Body of pancreas (tissue), 4 donors: ENCODE measurements around the gene HNF1A. TPM values are rescaled to one million over a fixed set of nuclear protein-coding genes. Genes with fewer than 3 reads are reported as not detected.

Experiments
- ATAC-seq: fragments of 150-250 bp; one replicate; pipeline ENCODE4 v1.9.1; 2016
- DNase-seq, 4 donors: peaks; one replicate each; pipeline ENCODE4 v3.0.0-alpha.2; 2019
- H3K27ac ChIP-seq, 4 donors: fragments of 200-600 bp; sonication (generic); 1 replicate in 3 of 4; 2 replicates in 1 of 4; pipeline versions ENCODE4 v1.5.1 to v1.6.1; 2016 to 2019; ENCODE audit warnings: mild to moderate bottlenecking in 1 of 4, mixed read lengths in 1 of 4, moderate library complexity in 1 of 4
- H3K27me3 ChIP-seq, 2 donors: fragments of 200-600 bp; sonication (generic); one replicate each; pipeline ENCODE4 v1.6.0; 2016; ENCODE audit warnings: mild to moderate bottlenecking in 1 of 2
- H3K36me3 ChIP-seq, 2 donors: fragments of 200-600 bp; sonication (generic); replicated peaks in 1 of 2; 2 replicates each; pipeline ENCODE4 v1.5.1; 2016; ENCODE audit warnings: low read depth in 2 of 2; ENCODE audit not compliant: insufficient read depth in 1 of 2
- H3K4me1 ChIP-seq: fragments of 200-600 bp; sonication (generic); one replicate; pipeline ENCODE4 v1.6.0; 2016
- H3K4me3 ChIP-seq, 2 donors: fragments of 200-600 bp; sonication (generic); 1 replicate in 1 of 2; 2 replicates in 1 of 2; pipeline ENCODE4 v1.5.1; 2016 to 2019
- H3K9me3 ChIP-seq, 3 donors: fragments of 200-600 bp; sonication (generic); 1 replicate in 2 of 3; 2 replicates in 1 of 3; pipeline ENCODE4 v1.5.1; 2016
- POLR2A ChIP-seq, 3 donors: fragments of 450-650 bp; IDR thresholded peaks; one replicate each; pipeline ENCODE4 v1.6.1; 2016; ENCODE audit warnings: antibody characterized with exemption in 3 of 3, mild to moderate bottlenecking in 2 of 3
- WGBS, 2 donors: methylation state at CpG; one replicate each; pipeline ENCODE4 v1.1.5; 2017; 5-methylcytosine and 5-hydroxymethylcytosine counted together
- intact Hi-C: fragments of 100-400 bp; cut with DNase I; formaldehyde crosslinking; loops from one replicate; pipeline ENCODE4 v1.15.1; 2023
- total RNA-seq, 2 donors: library from RNA; depleted of rRNA; stranded (reverse); fragments of >200 nt; gene quantifications; one replicate each; pipeline ENCODE4 v1.1.0, GENCODE V29; 2016
- TF ChIP-seq, protein P1 (sequence below), 7 experiments: fragments of 450-650 bp in 4 of 7; fragments of 200-600 bp in 3 of 7; sonication (generic) in 3 of 7; IDR thresholded peaks; one replicate each; pipeline ENCODE4 v1.5.1; 2016 to 2019; ENCODE audit warnings: antibody characterized with exemption in 7 of 7

The HNF1A gene
- total RNA-seq, 2 donors from 2014 or later, result 11.9 to 13.2 TPM

DNA sequence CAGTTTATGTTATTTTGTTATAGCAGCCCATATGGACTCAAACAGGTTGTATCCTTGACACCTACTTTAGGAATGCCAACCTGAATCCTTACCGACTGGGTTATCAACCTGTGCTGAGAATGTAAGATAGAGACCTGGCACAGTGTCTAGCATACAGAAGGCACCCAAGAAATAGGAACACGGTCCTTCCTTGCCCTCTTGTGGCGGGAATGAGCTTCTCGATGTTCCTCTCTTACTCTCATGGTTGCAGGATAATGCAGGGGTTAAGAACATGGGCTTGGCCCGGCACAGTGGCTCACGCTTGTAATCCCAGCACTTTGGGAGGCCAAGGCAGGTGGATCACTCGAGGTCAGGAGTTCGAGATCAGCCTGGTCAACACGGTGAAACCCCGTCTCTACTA, 31.4 kb downstream of the HNF1A start:
- DNase-seq, result peak; percentile 75 to 85 (median 80)
- peaks cover 7% of the 10 kb centered on the region for H3K4me1 ChIP-seq
- TF ChIP-seq POLR2A (IDR thresholded peaks at IDR 0.05), result no peak
- TF ChIP-seq, protein P1, sequence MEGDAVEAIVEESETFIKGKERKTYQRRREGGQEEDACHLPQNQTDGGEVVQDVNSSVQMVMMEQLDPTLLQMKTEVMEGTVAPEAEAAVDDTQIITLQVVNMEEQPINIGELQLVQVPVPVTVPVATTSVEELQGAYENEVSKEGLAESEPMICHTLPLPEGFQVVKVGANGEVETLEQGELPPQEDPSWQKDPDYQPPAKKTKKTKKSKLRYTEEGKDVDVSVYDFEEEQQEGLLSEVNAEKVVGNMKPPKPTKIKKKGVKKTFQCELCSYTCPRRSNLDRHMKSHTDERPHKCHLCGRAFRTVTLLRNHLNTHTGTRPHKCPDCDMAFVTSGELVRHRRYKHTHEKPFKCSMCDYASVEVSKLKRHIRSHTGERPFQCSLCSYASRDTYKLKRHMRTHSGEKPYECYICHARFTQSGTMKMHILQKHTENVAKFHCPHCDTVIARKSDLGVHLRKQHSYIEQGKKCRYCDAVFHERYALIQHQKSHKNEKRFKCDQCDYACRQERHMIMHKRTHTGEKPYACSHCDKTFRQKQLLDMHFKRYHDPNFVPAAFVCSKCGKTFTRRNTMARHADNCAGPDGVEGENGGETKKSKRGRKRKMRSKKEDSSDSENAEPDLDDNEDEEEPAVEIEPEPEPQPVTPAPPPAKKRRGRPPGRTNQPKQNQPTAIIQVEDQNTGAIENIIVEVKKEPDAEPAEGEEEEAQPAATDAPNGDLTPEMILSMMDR (IDR thresholded peaks at IDR 0.05), result peak; percentile 44 to 86 (median 82)
- peaks cover 0 to 1% of the 10 kb centered on the region in 2 donors for H3K36me3 ChIP-seq
- H3K27ac ChIP-seq, result no peak overlapping the region
- WGBS, 2 donors, result 30 to 32% methylated on average over 10 of the region's 10 CpGs
- no peaks in the 10 kb centered on the region for H3K9me3 ChIP-seq
- H3K27me3 ChIP-seq, result no peaks in the 10 kb centered on the region
- intact Hi-C loops, result no loop called here
- peak; percentile 91 for ATAC-seq
- H3K4me3 ChIP-seq, result no peak overlapping the region

DNA sequence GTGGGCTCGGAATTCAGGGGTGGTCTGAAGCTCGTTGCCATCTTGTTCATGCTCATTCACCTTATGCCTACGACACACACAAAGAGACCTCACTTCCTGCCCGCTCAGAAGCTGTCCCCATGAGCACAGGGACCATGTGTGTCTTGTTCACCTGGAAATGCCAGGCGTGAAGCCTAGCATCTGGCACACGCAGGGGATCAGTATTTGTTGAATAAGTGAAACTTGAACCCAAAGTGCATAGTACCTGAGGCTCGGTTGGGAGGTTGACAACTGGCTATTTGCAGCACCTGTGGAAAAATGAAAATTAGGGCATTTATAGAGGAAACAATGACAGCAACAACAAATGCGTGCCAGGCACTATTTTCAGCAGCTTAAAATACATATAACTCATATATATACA, 32.5 kb downstream of the HNF1A start:
- DNase-seq (no peak), ATAC-seq (no peak)
- Histone ChIP-seq H3K4me1 (peaks cover 15% of the 10 kb centered on the region), H3K36me3 (peaks cover 0 to 1% of the 10 kb centered on the region in 2 donors), H3K9me3 (no peaks in the 10 kb centered on the region), H3K27me3 (no peaks in the 10 kb centered on the region), H3K27ac (no peak overlapping the region), H3K4me3 (no peak overlapping the region)
- 80 to 83% methylated on average over 8 of the region's 8 CpGs for WGBS, 2 donors
- intact Hi-C loops, result no loop called here
- TF ChIP-seq POLR2A (IDR thresholded peaks at IDR 0.05), result no peak
- TF ChIP-seq, protein P1 (IDR thresholded peaks at IDR 0.05), result no peak

DNA sequence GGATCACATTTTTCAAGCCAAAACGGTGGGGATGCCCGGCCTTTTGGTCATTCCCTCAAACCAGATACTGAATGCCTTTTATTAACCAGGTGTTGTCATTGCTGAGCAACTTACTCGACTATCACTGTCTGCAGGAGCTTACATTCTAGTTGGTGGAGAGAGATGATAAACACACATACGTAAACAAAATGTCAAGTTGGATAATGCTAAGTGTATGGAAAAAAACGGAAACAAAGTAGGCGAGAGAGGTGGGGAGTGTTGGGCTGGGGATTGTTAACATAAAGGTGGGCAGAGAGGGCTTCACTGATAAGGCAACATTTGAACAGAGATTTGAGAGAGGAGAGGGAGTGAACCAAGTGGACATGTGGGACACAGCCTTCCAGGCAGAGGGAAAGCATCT, 33.5 kb downstream of the HNF1A start:
- 76 to 77% methylated on average over 6 of the region's 6 CpGs for WGBS, 2 donors
- no peak overlapping the region for H3K27ac ChIP-seq
- no peak for ATAC-seq
- DNase-seq, result no peak
- no peaks in the 10 kb centered on the region for H3K9me3 ChIP-seq
- intact Hi-C loops, result no loop called here
- peaks cover 0 to 1% of the 10 kb centered on the region in 2 donors for H3K36me3 ChIP-seq
- no peak for TF ChIP-seq POLR2A (IDR thresholded peaks at IDR 0.05)
- TF ChIP-seq, protein P1 (IDR thresholded peaks at IDR 0.05), result no peak
- H3K4me1 ChIP-seq, result peaks cover 16% of the 10 kb centered on the region
- H3K4me3 ChIP-seq, result no peak overlapping the region
- no peaks in the 10 kb centered on the region for H3K27me3 ChIP-seq

DNA sequence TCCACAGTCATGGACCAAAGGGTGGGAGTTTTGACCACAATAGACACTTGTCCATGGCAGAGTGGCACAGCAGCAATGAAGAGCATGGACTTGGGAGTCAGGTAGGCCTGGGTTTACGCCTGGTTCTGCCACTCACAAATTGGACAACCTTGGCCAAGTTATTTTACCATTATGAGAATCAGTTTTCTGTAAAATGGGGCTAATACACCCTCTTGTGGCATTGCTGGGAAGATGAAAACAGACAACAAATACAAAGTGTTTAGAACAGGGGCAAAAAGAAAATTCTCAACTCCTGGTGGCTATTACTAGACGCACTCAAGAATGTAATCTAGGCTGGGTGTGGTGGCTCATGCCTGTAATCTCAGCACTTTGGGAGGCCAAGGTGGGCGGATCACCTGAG, 35.4 kb downstream of the HNF1A start:
- WGBS, 2 donors, result 68 to 74% methylated on average over 3 of the region's 3 CpGs
- Histone ChIP-seq H3K27me3 (no peaks in the 10 kb centered on the region), H3K36me3 (peaks cover 0 to 1% of the 10 kb centered on the region in 2 donors)

More for the DNA sequence above, 35.4 kb downstream of the HNF1A start:
- Histone ChIP-seq H3K9me3 (no peaks in the 10 kb centered on the region), H3K27ac (no peak overlapping the region), H3K4me1 (peaks cover 16% of the 10 kb centered on the region), H3K4me3 (no peak overlapping the region)
- DNase-seq (no peak), ATAC-seq (no peak)
- TF ChIP-seq, protein P1 (IDR thresholded peaks at IDR 0.05), result peak in 3 of 7 experiments; percentile 6 to 27 (median 8)
- no peak for TF ChIP-seq POLR2A (IDR thresholded peaks at IDR 0.05)
- intact Hi-C loops, result no loop called here
